Measurements from ENCODE around the gene CDCP2.

DNA sequence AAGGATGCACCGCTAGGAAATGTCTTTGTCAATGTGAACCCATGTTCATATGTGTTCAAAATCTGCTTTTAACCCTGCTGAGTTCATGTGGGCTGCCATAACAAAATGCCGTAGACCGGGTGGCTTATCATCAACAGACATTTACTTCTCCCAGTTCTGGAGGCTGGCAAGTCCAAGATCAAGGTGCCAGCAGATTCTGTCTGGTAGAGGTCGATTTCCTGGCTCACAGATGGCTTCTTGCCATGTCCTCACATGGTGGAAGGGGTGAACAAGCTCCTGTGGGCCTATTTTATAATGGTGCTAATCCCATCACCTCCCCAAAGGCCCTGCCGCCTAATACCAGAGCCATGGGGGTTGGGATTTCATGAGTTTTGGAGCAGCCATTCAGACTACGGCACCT, 4.6 kb upstream of the CDCP2 start:
- TF ChIP-seq POLR2A (IDR thresholded peaks at IDR 0.05), result no peak
- TF ChIP-seq, protein P1, sequence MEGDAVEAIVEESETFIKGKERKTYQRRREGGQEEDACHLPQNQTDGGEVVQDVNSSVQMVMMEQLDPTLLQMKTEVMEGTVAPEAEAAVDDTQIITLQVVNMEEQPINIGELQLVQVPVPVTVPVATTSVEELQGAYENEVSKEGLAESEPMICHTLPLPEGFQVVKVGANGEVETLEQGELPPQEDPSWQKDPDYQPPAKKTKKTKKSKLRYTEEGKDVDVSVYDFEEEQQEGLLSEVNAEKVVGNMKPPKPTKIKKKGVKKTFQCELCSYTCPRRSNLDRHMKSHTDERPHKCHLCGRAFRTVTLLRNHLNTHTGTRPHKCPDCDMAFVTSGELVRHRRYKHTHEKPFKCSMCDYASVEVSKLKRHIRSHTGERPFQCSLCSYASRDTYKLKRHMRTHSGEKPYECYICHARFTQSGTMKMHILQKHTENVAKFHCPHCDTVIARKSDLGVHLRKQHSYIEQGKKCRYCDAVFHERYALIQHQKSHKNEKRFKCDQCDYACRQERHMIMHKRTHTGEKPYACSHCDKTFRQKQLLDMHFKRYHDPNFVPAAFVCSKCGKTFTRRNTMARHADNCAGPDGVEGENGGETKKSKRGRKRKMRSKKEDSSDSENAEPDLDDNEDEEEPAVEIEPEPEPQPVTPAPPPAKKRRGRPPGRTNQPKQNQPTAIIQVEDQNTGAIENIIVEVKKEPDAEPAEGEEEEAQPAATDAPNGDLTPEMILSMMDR (IDR thresholded peaks at IDR 0.05 in 8 of 11, conservative IDR thresholded peaks at IDR 0.05 in 3 of 11), result no peak

Measured in spleen (tissue), 7 donors.